DLD1 (cell line): ENCODE results near the gene DGKG.

Source experiments
- in situ Hi-C: cut with HindIII; loops from 2 replicates; pipeline ENCODE4 v1.10.0; 2017; ENCODE audit warnings: low sequenced_read_pairs

The DGKG gene

GRCh38 chr3:186151077-186151971 lies 210.7 kb downstream of the DGKG start:
- in situ Hi-C loops: no loop called here

GRCh38 chr3:186150041-186150830 lies 211.8 kb downstream of the DGKG start:
- in situ Hi-C loops: no loop called here

DNA sequence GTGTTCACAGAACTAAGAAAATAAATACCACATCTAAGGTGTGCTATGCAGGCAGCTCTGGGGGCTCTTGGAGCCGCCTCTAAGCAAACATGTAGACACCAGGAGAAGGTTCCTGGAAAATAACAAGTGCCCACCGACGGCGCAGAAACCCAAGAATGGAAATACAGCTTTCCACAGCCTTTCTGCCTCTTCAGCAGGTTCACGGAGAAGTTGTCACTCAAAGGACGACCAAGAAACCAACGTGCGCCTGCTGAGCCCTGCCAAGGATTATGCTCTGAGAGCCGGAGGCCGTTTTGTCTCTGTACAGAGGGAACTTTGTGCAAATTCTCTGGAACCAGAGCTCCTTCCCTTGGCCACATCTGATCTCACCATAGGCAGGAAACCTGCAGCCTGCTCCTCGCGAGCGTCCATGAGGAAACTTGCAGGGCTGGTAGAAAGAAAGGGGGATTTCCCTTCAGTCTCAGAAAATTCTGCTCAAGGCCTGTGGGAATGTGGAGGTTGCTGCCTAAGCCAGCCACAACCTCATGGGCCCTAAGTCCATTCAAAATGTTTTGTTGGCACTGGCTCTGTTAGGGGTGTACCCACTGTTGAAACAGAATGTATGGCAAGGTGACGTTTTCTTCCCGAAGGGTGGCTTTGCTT lies 212.6 kb downstream of the DGKG start:
- in situ Hi-C loops: no loop called here

DNA sequence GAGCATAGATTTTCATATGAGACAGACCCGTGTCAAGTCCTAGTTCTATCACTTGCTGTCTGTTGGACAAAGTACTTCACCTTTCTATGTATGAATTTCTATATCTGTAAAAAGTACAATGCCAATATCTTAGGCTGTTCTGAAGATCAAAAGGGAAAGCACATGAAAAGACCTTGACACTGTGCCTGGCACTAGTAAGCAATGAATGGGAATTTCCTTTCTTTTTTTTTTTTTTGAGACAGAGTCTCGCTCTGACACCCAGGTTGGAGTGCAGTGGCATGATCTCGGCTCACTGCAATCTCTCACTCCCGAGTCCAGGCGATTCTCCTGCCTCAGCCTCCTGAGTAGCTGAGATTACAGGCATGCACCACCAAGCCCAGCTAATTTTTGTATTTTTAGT lies 217.8 kb downstream of the DGKG start:
- in situ Hi-C loops: no loop called here

- in situ Hi-C loops: no loop called here
Observed at GRCh38 chr3:186143250-186143649, 218.8 kb downstream of the DGKG start.

- in situ Hi-C loops: no loop called here
Observed at GRCh38 chr3:186142393-186142932, 219.6 kb downstream of the DGKG start.

GRCh38 chr3:186141790-186142189 lies 220.2 kb downstream of the DGKG start:
- in situ Hi-C loops: no loop called here

GRCh38 chr3:186138272-186138981 lies 223.6 kb downstream of the DGKG start:
- in situ Hi-C loops: no loop called here

DNA sequence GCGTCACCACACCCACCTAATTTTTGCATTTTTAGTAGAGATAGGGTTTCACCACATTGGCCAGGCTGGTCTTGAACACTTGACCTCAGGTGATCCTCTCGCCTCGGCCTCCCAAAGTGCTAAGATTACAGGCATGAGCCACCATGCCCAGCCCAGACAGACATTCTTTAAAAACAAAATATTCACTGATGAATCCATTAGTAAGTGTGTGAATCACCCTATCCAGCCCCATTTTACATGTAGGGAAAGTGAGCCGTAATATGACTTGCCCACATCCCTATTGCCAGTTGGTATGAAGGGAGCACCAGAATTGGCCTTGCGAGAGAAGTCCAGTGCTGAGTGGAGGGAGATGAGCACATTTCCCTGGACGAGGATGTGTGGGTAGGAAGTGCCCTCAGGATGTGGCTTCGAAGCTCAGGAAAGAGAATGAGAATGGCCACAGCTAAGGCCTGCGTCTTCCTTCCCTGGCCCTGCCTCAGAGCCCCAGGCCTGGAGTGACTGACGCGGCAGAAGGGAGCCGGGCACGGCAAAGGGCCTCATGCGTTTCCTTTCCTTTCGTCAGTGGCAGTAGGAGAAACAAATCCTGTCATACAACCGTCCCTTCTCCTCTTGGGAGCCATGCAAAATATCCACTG lies 224.9 kb downstream of the DGKG start:
- in situ Hi-C loops: no loop called here

DNA sequence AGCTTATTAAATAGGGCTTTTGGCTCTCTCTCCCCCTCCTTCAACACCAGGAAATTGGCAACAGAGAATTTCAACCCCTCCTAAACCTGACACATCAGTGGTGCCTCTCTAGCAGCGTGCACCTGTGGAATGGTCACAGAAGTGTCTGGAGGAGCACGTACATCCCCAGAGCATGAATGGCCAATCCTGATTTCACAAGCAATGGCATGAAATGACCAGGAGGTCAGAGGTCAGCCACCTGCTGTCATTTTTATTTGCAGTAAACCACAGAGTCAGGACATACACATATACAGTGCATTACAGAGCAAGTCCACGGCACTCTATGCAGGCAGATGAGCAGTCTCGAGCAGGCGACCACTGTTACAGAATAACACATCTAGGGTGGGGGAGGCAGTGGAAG lies 228.1 kb downstream of the DGKG start:
- in situ Hi-C loops: no loop called here

DNA sequence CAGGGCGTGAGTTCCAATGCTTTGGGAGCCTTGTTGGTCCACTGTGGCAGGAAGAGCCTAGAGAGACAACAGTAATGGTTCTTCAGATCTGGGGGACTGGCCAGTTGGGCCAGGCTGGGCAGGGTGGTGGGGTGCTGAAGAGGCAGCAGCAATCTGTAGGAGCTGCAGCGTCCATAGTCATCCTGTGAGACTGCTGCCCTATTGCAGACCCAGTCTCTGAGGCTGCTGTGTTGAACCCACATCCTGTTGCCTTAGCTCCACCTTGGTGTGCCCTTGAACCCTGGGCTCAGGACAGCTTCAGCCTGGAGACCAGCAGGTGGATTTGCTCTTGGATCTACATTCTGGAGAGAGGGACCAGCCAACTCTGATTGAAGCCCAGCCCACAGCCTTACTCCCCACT lies 229.5 kb downstream of the DGKG start:
- in situ Hi-C loops: no loop called here

GRCh38 chr3:186129206-186129605 lies 232.8 kb downstream of the DGKG start:
- in situ Hi-C loops: no loop called here

GRCh38 chr3:186128158-186128557 lies 233.9 kb downstream of the DGKG start:
- in situ Hi-C loops: no loop called here

- in situ Hi-C loops: no loop called here
Observed at GRCh38 chr3:186127463-186127862, 234.6 kb downstream of the DGKG start.

GRCh38 chr3:186125118-186125517 lies 236.9 kb downstream of the DGKG start:
- in situ Hi-C loops: no loop called here

DNA sequence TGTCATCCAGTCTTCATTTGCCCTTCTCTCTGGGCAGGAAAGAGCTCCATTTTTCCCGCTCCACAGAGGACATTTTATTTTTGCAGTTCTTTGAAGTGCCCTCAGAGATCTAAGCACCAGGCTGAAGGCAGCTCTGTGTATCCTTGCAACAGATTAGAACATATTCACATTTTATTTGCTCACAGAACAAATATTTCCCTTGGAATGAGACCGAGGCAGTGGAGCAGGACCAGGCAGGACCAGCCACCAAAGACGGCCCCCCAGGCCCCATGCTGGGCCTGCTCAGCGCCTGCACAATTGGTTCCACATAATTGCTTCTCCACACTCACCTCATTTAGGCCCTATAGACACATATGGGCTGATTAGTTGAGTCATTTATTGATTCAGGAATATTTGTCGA lies 237.4 kb downstream of the DGKG start:
- in situ Hi-C loops: no loop called here

- in situ Hi-C loops: no loop called here
Observed at GRCh38 chr3:186123012-186123411, 239.0 kb downstream of the DGKG start.

GRCh38 chr3:186121968-186122367 lies 240.1 kb downstream of the DGKG start:
- in situ Hi-C loops: no loop called here

DNA sequence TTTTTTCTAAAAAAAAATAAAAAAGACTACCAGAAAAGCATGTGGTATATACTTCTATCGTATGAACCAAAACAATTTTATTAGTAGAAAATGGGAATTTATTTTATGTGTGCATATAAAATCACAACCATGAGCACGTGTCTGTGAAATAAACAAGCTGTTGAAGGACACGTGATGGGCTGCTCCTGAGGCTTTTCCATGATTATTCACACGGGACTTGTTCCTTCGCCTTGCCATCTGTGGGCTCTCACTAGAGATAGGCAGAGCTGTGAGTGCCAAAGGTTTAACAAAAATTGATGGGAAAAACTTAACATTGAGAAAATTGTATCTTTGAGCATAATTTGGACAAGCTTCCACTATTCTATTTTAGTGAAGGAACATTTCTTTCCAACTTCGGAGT lies 240.8 kb downstream of the DGKG start:
- in situ Hi-C loops: no loop called here

DNA sequence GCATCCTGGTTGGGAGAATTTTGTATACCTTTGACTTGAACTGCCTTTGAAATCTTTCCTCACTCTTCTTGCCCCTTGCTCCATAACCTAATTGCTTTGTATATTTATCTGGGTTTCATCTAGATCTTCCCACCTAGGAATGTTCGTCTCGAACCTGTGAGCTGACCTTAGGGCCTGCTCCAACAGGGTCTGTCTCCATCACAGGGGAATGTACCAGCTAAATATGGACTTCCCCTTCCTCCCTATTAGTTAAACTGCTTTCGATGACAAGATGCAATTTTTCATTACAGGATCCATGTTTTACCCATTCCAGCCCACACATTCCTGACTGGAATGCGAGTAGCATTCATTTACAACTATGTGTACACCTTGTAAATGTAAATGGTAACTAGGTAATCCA lies 242.5 kb downstream of the DGKG start:
- in situ Hi-C loops: no loop called here
